Measurements from ENCODE around the gene RFTN1. TPM values are rescaled to one million over a fixed set of nuclear protein-coding genes. Genes with fewer than 3 reads are reported as not detected.

Gene RFTN1
- total and polyA plus RNA-seq, 2 experiments from 2014 or later = 3.3 to 7.2 TPM

GRCh38 chr3:16425398-16426028 lies 88.0 kb downstream of the RFTN1 start (continued):
- no peak for TF ChIP-seq ZNF462 (CRISPR knock-in tag; IDR thresholded peaks at IDR 0.05)
- TF ChIP-seq STAT1 (IDR thresholded peaks at IDR 0.05; ENCODE audit: unreplicated experiment) = no peak
- TF ChIP-seq EZH2phosphoT487 (IDR thresholded peaks at IDR 0.05; ENCODE audit: unreplicated experiment) = no peak
- no peak for TF ChIP-seq EZH2 (IDR thresholded peaks at IDR 0.05; ENCODE audit: low read depth, unreplicated experiment)

- ATAC-seq (no peak), DNase-seq (ENCODE audit: low spot score) (no peak)
- no peaks in the 10 kb centered on the region for H4K20me1 ChIP-seq (replicated peaks; ENCODE audit: insufficient read depth)
- no peak overlapping the region for H2AFZ ChIP-seq
- no peaks in the 10 kb centered on the region for H3F3A ChIP-seq (replicated peaks; ENCODE audit: low read depth)
- H3K4me3 Mint-ChIP-seq = no peak overlapping the region
- no peaks in the 10 kb centered on the region for H3K79me2 ChIP-seq (replicated peaks; ENCODE audit: insufficient read depth)
- H3K27me3 ChIP-seq (ENCODE audit: insufficient read depth) = no peaks in the 10 kb centered on the region
- TF ChIP-seq EZH2phosphoT487 (IDR thresholded peaks at IDR 0.05; ENCODE audit: unreplicated experiment) (no peak), CREB1 (CRISPR knock-in tag; IDR thresholded peaks at IDR 0.05; ENCODE audit: low read depth) (no peak), STAT1 (IDR thresholded peaks at IDR 0.05; ENCODE audit: unreplicated experiment) (no peak)
- H3K27ac Mint-ChIP-seq = no peak overlapping the region
- peaks cover 6% of the 10 kb centered on the region for H3K27me3 Mint-ChIP-seq (ENCODE audit: insufficient read depth, low read depth, poor library complexity)
- no peaks in the 10 kb centered on the region for H3K4me1 ChIP-seq (ENCODE audit: insufficient read depth)
- no peak overlapping the region for H3K4me3 ChIP-seq
- no peaks in the 10 kb centered on the region for H3K36me3 Mint-ChIP-seq (ENCODE audit: low read depth)
- H3K9me3 Mint-ChIP-seq = no peaks in the 10 kb centered on the region
- no peaks in the 10 kb centered on the region for H3K9me2 ChIP-seq (ENCODE audit: insufficient read depth)
- H3K4me2 ChIP-seq = no peak overlapping the region
- peaks cover 8% of the 10 kb centered on the region for H3K4me1 Mint-ChIP-seq
- no peaks in the 10 kb centered on the region for H3K36me3 ChIP-seq (ENCODE audit: insufficient read depth)
- no peak overlapping the region for H3K27ac ChIP-seq (ENCODE audit: low read depth)
These were observed 89.4 kb downstream of the RFTN1 start for GRCh38 chr3:16423947-16424673.

Data from GM23338 (cell line).